HG03135 (cell line): ENCODE measurements around the gene RRAGD.

ENCODE experiments used
- ATAC-seq: cut with Tn5 transposase; IDR thresholded peaks from one replicate; pipeline ENCODE4 v1.9.1; 2021; ENCODE audit warnings: mild to moderate bottlenecking, moderate library complexity; ENCODE audit not compliant: unreplicated experiment

RRAGD gene

GRCh38 chr6:89379281-89379680 lies 32.8 kb downstream of the RRAGD start:
- no peak for ATAC-seq

GRCh38 chr6:89378628-89379027 lies 33.4 kb downstream of the RRAGD start:
- ATAC-seq, result no peak

- ATAC-seq, result peak; percentile 84
Measured at GRCh38 chr6:89375427-89376267, 36.4 kb downstream of the RRAGD start.

GRCh38 chr6:89372506-89372901 lies 39.6 kb downstream of the RRAGD start:
- ATAC-seq, result peak; percentile 37

GRCh38 chr6:89371849-89372505 lies 40.1 kb downstream of the RRAGD start:
- peak; percentile 68 for ATAC-seq

- ATAC-seq, result no peak
Measured at GRCh38 chr6:89368999-89369398, 43.1 kb downstream of the RRAGD start.

- no peak for ATAC-seq
Measured at GRCh38 chr6:89368107-89368506, 44.0 kb downstream of the RRAGD start.

GRCh38 chr6:89364586-89364985 lies 47.5 kb downstream of the RRAGD start:
- no peak for ATAC-seq

- no peak for ATAC-seq
Measured at GRCh38 chr6:89361171-89361570, 50.9 kb downstream of the RRAGD start.

GRCh38 chr6:89360415-89360999 lies 51.6 kb downstream of the RRAGD start:
- ATAC-seq, result peak; percentile 50

- ATAC-seq, result no peak
Measured at GRCh38 chr6:89359561-89359960, 52.5 kb downstream of the RRAGD start.

- peak; percentile 44 for ATAC-seq
Measured at GRCh38 chr6:89357390-89357789, 54.7 kb downstream of the RRAGD start.

- ATAC-seq, result no peak
Measured at GRCh38 chr6:89356642-89357170, 55.4 kb downstream of the RRAGD start.

- no peak for ATAC-seq
Measured at GRCh38 chr6:89355511-89356194, 56.4 kb downstream of the RRAGD start.

- ATAC-seq, result no peak
Measured at GRCh38 chr6:89353702-89354392, 58.2 kb downstream of the RRAGD start.

- no peak for ATAC-seq
Measured at GRCh38 chr6:89353118-89353556, 58.9 kb downstream of the RRAGD start.

GRCh38 chr6:89352278-89353117 lies 59.6 kb downstream of the RRAGD start, which contains the start of gene UBE2J1:
TSS of gene UBE2J1 (minus strand) at chr6:89352722. CDS start at chr6:89352569, 153 bp downstream.
- peak; percentile 33 for ATAC-seq

GRCh38 chr6:89351671-89352277 lies 60.3 kb downstream of the RRAGD start:
- no peak for ATAC-seq
